ENCODE data around the gene EIF4B. TPM values are rescaled to one million over a fixed set of nuclear protein-coding genes. Genes with fewer than 3 reads are reported as not detected.
A peak's percentile ranks its signal among the peaks of the same experiment; 100 is the strongest.

EIF4B gene
- total and polyA plus RNA-seq, 9 of the 15 experiments (the other 6 are each of a cell fraction or from before 2014, with no cell fraction given), result 138 to 669 (median 552) TPM

DNA sequence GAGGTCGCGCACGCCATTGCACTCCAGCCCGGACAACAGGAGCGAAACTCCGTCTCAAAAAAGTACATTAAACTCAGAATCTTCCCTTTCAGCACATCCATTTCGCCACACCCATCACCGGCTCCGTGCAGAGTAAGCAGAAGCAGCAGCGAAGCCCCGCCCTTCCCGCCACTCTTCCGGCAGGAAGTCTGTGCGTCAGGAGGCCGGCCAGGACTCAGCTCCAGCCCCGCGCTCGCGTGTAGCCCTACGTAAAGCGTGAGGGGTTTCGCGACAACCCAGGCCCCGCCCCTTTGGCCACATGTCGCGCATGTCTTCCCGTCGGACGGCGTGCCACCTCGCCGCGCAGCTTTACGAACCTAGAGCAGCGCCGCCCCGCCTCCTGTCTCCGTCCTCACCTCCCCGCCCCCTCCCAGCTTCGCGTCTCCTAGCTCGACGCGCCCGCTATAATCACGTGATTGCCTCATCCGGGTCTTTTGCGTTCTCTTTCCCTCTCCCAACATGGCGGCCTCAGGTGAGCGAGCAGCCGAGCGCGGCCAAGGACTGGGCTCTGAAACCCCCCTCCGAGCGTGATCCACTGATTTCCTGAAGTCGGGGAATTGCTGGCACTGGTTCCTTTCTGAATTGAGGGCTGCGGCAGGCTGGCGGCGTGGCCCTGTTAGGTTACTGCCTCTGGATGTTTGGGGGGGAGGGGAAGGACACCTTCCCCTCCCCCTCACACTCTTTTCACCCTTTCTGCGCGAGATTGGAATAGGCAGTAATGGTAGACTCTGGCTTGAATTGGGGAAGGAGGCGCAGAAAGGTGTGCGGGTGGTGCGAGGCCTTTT, at the start of gene EIF4B (continued):
- TF ChIP-seq CEBPG (CRISPR knock-in tag; IDR thresholded peaks at IDR 0.05) (no peak; the same call in 1 of the 2 replicates), CEBPG (tag; conservative IDR thresholded peaks at IDR 0.05 in 1 of 2, IDR thresholded peaks at IDR 0.05 in 1 of 2) (no peak; a peak in 1 of 4 replicates), PTRF (tag; IDR thresholded peaks at IDR 0.05) (no peak), KHSRP (IDR thresholded peaks at IDR 0.05) (no peak), KAT8 (IDR thresholded peaks at IDR 0.05; ENCODE audit: low read depth) (no peak), SRSF3 (IDR thresholded peaks at IDR 0.05; ENCODE audit: insufficient read depth, low read length) (no peak), GABPA (tag; conservative IDR thresholded peaks at IDR 0.05; ENCODE audit: low read depth) (peak; percentile 83), GATAD2A (IDR thresholded peaks at IDR 0.05) (no peak), CBX5 (IDR thresholded peaks at IDR 0.05; ENCODE audit: borderline replicate concordance, low read depth) (no peak), ZNF77 (CRISPR knock-in tag; IDR thresholded peaks at IDR 0.05) (no peak), LEF1 (IDR thresholded peaks at IDR 0.05) (peak; percentile 66), ZNF324 (CRISPR knock-in tag; IDR thresholded peaks at IDR 0.05) (no peak), SMARCC2 (IDR thresholded peaks at IDR 0.05; ENCODE audit: low read depth) (no peak), MAFG (tag; conservative IDR thresholded peaks at IDR 0.05) (peak; percentile 58), ZNF253 (CRISPR knock-in tag; conservative IDR thresholded peaks at IDR 0.05) (no peak), CBX8 (IDR thresholded peaks at IDR 0.05; ENCODE audit: borderline replicate concordance, extremely low read depth, low read depth, low read length, poor library complexity, severe bottlenecking) (no peak), CHCHD3 (CRISPR knock-in tag; IDR thresholded peaks at IDR 0.05) (no peak)
- TF ChIP-seq, protein P1, sequence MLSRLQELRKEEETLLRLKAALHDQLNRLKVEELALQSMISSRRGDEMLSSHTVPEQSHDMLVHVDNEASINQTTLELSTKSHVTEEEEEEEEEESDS (CRISPR knock-in tag; IDR thresholded peaks at IDR 0.05), result no peak
- TF ChIP-seq, protein P2, sequence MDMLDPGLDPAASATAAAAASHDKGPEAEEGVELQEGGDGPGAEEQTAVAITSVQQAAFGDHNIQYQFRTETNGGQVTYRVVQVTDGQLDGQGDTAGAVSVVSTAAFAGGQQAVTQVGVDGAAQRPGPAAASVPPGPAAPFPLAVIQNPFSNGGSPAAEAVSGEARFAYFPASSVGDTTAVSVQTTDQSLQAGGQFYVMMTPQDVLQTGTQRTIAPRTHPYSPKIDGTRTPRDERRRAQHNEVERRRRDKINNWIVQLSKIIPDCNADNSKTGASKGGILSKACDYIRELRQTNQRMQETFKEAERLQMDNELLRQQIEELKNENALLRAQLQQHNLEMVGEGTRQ (CRISPR knock-in tag; IDR thresholded peaks at IDR 0.05), result peak; percentile 91
- TF ChIP-seq, protein P3, sequence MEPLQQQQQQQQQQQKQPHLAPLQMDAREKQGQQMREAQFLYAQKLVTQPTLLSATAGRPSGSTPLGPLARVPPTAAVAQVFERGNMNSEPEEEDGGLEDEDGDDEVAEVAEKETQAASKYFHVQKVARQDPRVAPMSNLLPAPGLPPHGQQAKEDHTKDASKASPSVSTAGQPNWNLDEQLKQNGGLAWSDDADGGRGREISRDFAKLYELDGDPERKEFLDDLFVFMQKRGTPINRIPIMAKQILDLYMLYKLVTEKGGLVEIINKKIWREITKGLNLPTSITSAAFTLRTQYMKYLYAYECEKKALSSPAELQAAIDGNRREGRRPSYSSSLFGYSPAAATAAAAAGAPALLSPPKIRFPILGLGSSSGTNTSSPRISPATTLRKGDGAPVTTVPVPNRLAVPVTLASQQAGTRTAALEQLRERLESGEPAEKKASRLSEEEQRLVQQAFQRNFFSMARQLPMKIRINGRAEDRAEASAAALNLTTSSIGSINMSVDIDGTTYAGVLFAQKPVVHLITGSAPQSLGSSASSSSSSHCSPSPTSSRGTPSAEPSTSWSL (CRISPR knock-in tag; IDR thresholded peaks at IDR 0.05; ENCODE audit: borderline replicate concordance), result no peak
- TF ChIP-seq, protein P4, sequence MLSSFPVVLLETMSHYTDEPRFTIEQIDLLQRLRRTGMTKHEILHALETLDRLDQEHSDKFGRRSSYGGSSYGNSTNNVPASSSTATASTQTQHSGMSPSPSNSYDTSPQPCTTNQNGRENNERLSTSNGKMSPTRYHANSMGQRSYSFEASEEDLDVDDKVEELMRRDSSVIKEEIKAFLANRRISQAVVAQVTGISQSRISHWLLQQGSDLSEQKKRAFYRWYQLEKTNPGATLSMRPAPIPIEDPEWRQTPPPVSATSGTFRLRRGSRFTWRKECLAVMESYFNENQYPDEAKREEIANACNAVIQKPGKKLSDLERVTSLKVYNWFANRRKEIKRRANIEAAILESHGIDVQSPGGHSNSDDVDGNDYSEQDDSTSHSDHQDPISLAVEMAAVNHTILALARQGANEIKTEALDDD (IDR thresholded peaks at IDR 0.05), result no peak
- TF ChIP-seq, protein P5, sequence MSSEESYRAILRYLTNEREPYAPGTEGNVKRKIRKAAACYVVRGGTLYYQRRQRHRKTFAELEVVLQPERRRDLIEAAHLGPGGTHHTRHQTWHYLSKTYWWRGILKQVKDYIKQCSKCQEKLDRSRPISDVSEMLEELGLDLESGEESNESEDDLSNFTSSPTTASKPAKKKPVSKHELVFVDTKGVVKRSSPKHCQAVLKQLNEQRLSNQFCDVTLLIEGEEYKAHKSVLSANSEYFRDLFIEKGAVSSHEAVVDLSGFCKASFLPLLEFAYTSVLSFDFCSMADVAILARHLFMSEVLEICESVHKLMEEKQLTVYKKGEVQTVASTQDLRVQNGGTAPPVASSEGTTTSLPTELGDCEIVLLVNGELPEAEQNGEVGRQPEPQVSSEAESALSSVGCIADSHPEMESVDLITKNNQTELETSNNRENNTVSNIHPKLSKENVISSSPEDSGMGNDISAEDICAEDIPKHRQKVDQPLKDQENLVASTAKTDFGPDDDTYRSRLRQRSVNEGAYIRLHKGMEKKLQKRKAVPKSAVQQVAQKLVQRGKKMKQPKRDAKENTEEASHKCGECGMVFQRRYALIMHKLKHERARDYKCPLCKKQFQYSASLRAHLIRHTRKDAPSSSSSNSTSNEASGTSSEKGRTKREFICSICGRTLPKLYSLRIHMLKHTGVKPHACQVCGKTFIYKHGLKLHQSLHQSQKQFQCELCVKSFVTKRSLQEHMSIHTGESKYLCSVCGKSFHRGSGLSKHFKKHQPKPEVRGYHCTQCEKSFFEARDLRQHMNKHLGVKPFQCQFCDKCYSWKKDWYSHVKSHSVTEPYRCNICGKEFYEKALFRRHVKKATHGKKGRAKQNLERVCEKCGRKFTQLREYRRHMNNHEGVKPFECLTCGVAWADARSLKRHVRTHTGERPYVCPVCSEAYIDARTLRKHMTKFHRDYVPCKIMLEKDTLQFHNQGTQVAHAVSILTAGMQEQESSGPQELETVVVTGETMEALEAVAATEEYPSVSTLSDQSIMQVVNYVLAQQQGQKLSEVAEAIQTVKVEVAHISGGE (CRISPR knock-in tag; IDR thresholded peaks at IDR 0.05), result peak in 1 of 3 experiments; percentile 66; a peak in 3 of 6 replicates
